Panc1 (cell line): ENCODE results near the gene N4BP2L1. TPM values are rescaled to one million over a fixed set of nuclear protein-coding genes. Genes with fewer than 3 reads are reported as not detected.

ENCODE experiments used
- ATAC-seq: fragments of 200-7000 bp; cut with Tn5 transposase; 2 replicates; pipeline ENCODE4 v1.9.1; 2020; ENCODE audit warnings: mild to moderate bottlenecking, moderate library complexity
- BruUV-seq: library from RNA; stranded (reverse); fragments of 400-500 nt; replicated peaks from 2 replicates; lab custom pipeline; 2021; lab: Mats Ljungman, UMichigan
- CTCF ChIA-PET: fragments of 300-600 bp; sonication (Branson Sonifier 250); formaldehyde crosslinking; loops from one replicate; lab custom pipeline; 2022; ENCODE audit warnings: antibody characterized with exemption; lab: Charles Lee
- POLR2A ChIA-PET: fragments of 300-600 bp; sonication (Branson Sonifier 250); formaldehyde crosslinking; loops from one replicate; lab custom pipeline; 2022; ENCODE audit warnings: antibody characterized with exemption; lab: Charles Lee
- DNase-seq: peaks from one replicate; pipeline ENCODE4 v3.0.0-alpha.2; 2010; ENCODE audit warnings: low read depth, low spot score
- H3K27ac ChIP-seq: 2 replicates; pipeline ENCODE4 v1.5.1; 2011; ENCODE audit warnings: mild to moderate bottlenecking, low read length, inconsistent platforms
- H3K27me3 ChIP-seq: fragments of 200-500 bp; sonication (Bioruptor generic); 2 replicates; pipeline ENCODE4 v1.6.0; 2014; ENCODE audit warnings: low read length, inconsistent platforms; ENCODE audit not compliant: control insufficient read depth, insufficient read depth
- H3K36me3 ChIP-seq: fragments of 200-500 bp; sonication (Bioruptor generic); 2 replicates; pipeline ENCODE4 v1.5.1; 2014; ENCODE audit warnings: inconsistent platforms, mild to moderate bottlenecking, low read length, moderate library complexity; ENCODE audit not compliant: control insufficient read depth, insufficient read depth
- H3K4me1 ChIP-seq: 2 replicates; pipeline ENCODE4 v1.5.1; 2011; ENCODE audit warnings: inconsistent platforms, mild to moderate bottlenecking, low read length, moderate library complexity; ENCODE audit not compliant: control insufficient read depth, insufficient read depth
- H3K4me3 ChIP-seq, 2 experiments: 2 replicates each; pipeline ENCODE4 v1.5.1; 2011 to 2012; ENCODE audit warnings: low read depth in 2 of 2, low read length in 2 of 2, mild to moderate bottlenecking in 2 of 2, inconsistent platforms in 1 of 2, moderate library complexity in 1 of 2
- H3K9me3 ChIP-seq: fragments of 200-500 bp; sonication (Bioruptor generic); 2 replicates; pipeline ENCODE4 v1.5.1; 2014; ENCODE audit warnings: low read depth, mild to moderate bottlenecking, inconsistent platforms, low read length, moderate library complexity; ENCODE audit not compliant: control insufficient read depth, insufficient read depth
- CTCF ChIP-seq: fragments of 450-650 bp; IDR thresholded peaks from 2 replicates; pipeline ENCODE4 v1.5.1; 2017; ENCODE audit warnings: mild to moderate bottlenecking
- POLR2AphosphoS5 ChIP-seq: IDR thresholded peaks from 2 replicates; pipeline ENCODE4 v1.6.1; 2012; ENCODE audit warnings: mild to moderate bottlenecking, low read depth, low read length, moderate library complexity
- REST ChIP-seq, 2 experiments: IDR thresholded peaks; 2 replicates each; pipeline ENCODE4 v1.6.1; 2011 to 2012; ENCODE audit warnings: low read depth in 2 of 2, control low read depth in 1 of 2, low read length in 1 of 2, mild to moderate bottlenecking in 1 of 2, moderate library complexity in 1 of 2; ENCODE audit not compliant: insufficient read depth in 1 of 2
- SIN3A ChIP-seq: IDR thresholded peaks from 2 replicates; pipeline ENCODE4 v1.6.1; 2012; ENCODE audit warnings: low read depth, mild to moderate bottlenecking, low read length, moderate library complexity, borderline replicate concordance; ENCODE audit not compliant: insufficient read depth
- TCF7L2 ChIP-seq: IDR thresholded peaks from 2 replicates; pipeline ENCODE4 v1.6.1; 2011; ENCODE audit warnings: mild to moderate bottlenecking, low read depth, low read length, inconsistent platforms
- in situ Hi-C: cut with HindIII; loops from 2 replicates; pipeline ENCODE4 v1.10.0; 2016; ENCODE audit warnings: low sequenced_read_pairs, low pct_unique_long_range_greater_than_20kb
- intact Hi-C: fragments of 100-400 bp; cut with micrococcal nuclease; formaldehyde crosslinking; loops from one replicate; pipeline ENCODE4 v1.10.0; 2022; ENCODE audit not compliant: unreplicated experiment
- total RNA-seq: library from RNA; stranded (reverse); gene quantifications from one replicate; pipeline ENCODE4 v1.2.1, GENCODE V29; 2021; ENCODE audit not compliant: unreplicated experiment

Gene N4BP2L1
- total RNA-seq, 1 experiment from 2014 or later, result 1.8 TPM

GRCh38 chr13:32426990-32427851, 709 bp downstream of the N4BP2L1 start:
- ATAC-seq (peak; percentile 56), DNase-seq (no peak)
- no peaks in the 10 kb centered on the region for H3K36me3 ChIP-seq
- TF ChIP-seq SIN3A (no peak), REST (IDR thresholded peaks at IDR 0.05; ENCODE audit: insufficient read depth in 1 of 2, low read depth in 2 of 2, low read length in 1 of 2) (no peak), CTCF (no peak), POLR2AphosphoS5 (no peak), TCF7L2 (no peak)
- H3K27me3 ChIP-seq, result no peaks in the 10 kb centered on the region
- H3K4me1 ChIP-seq, result peaks cover 6% of the 10 kb centered on the region
- ChIA-PET POLR2A (no interaction called here), CTCF (no interaction called here)
- intact Hi-C loops, result no loop called here
- no peaks in the 10 kb centered on the region for H3K9me3 ChIP-seq
- in situ Hi-C loops, result no loop called here
- H3K27ac ChIP-seq, result no peak overlapping the region
- peak overlapping the region; percentile 54 to 64 for H3K4me3 ChIP-seq
- BruUV-seq, result no TSS peak

- Histone ChIP-seq H3K36me3 (no peaks in the 10 kb centered on the region), H3K4me3 (peak overlapping the region; percentile 54 to 64), H3K27ac (peak overlapping the region; percentile 48; the same call in 1 of the 2 replicates), H3K27me3 (no peaks in the 10 kb centered on the region), H3K4me1 (peaks cover 6% of the 10 kb centered on the region), H3K9me3 (no peaks in the 10 kb centered on the region)
- DNase-seq (no peak), ATAC-seq (peak; percentile 28)
- CTCF ChIA-PET, result no interaction called here
- POLR2A ChIA-PET, result no interaction called here
- no peak for TF ChIP-seq POLR2AphosphoS5
- TF ChIP-seq SIN3A, result no peak
- TF ChIP-seq REST (IDR thresholded peaks at IDR 0.05; ENCODE audit: insufficient read depth in 1 of 2, low read depth in 2 of 2, low read length in 1 of 2), result no peak
- no peak for TF ChIP-seq TCF7L2
- TF ChIP-seq CTCF, result no peak
- in situ Hi-C loops (no loop called here), intact Hi-C loops (no loop called here)
- BruUV-seq, result no TSS peak
Observed at GRCh38 chr13:32426191-32426989, 1.5 kb downstream of the N4BP2L1 start.
